COLO668 (cell line): ENCODE data around the gene PNMA6F.
"Not testable (repeated sequence)": the region's sequence is repeated elsewhere in the genome, so short reads cannot be mapped to it uniquely, and the experiment has no call there.

Source experiments
- DNase-seq: peaks from one replicate; lab custom pipeline; 2025; ENCODE audit not compliant: unreplicated experiment; lab: John Stamatoyannopoulos, UW

The PNMA6F gene

GRCh38 chrX:153336121-153336894 lies 14.7 kb upstream of the PNMA6F start:
- no peak for DNase-seq

GRCh38 chrX:153334654-153335295 lies 13.2 kb upstream of the PNMA6F start:
- DNase-seq = no peak

- DNase-seq = peak; percentile 96
Measured at GRCh38 chrX:153333821-153334653, 12.5 kb upstream of the PNMA6F start, which contains the start of gene ZNF275. ZNF275 (plus strand) TSS chrX:153334153; CDS start chrX:153336680, 2,527 bp downstream.

- no peak for DNase-seq
Measured at GRCh38 chrX:153333266-153333665, 11.7 kb upstream of the PNMA6F start.

- no peak for DNase-seq
Measured at GRCh38 chrX:153327561-153327960, 6.0 kb upstream of the PNMA6F start.

GRCh38 chrX:153320555-153321184 lies 897 bp downstream of the PNMA6F start:
- DNase-seq = no peak

- DNase-seq = not testable (repeated sequence)
Measured at GRCh38 chrX:153320047-153320443, 1.5 kb downstream of the PNMA6F start.

- DNase-seq = peak; percentile 74
Measured at GRCh38 chrX:153319295-153320046, 2.1 kb downstream of the PNMA6F start.

- no peak for DNase-seq
Measured at GRCh38 chrX:153318811-153319210, 2.8 kb downstream of the PNMA6F start.

GRCh38 chrX:153317996-153318722 lies 3.4 kb downstream of the PNMA6F start:
- no peak for DNase-seq

GRCh38 chrX:153317306-153317705 lies 4.3 kb downstream of the PNMA6F start:
- no peak for DNase-seq

- DNase-seq = no peak
Measured at GRCh38 chrX:153312842-153313241, 8.7 kb downstream of the PNMA6F start.

GRCh38 chrX:153312041-153312440 lies 9.5 kb downstream of the PNMA6F start:
- DNase-seq = no peak

GRCh38 chrX:153310901-153311300 lies 10.7 kb downstream of the PNMA6F start:
- DNase-seq = no peak

GRCh38 chrX:153307276-153308178 lies 14.0 kb downstream of the PNMA6F start:
- no peak for DNase-seq

GRCh38 chrX:153306527-153307115 lies 14.9 kb downstream of the PNMA6F start:
- no peak for DNase-seq

GRCh38 chrX:153305972-153306371 lies 15.6 kb downstream of the PNMA6F start:
- DNase-seq = no peak

GRCh38 chrX:153304988-153305736 lies 16.4 kb downstream of the PNMA6F start:
- DNase-seq = no peak
